Measurements from ENCODE around the gene CDRT4.

CDRT4 gene

DNA sequence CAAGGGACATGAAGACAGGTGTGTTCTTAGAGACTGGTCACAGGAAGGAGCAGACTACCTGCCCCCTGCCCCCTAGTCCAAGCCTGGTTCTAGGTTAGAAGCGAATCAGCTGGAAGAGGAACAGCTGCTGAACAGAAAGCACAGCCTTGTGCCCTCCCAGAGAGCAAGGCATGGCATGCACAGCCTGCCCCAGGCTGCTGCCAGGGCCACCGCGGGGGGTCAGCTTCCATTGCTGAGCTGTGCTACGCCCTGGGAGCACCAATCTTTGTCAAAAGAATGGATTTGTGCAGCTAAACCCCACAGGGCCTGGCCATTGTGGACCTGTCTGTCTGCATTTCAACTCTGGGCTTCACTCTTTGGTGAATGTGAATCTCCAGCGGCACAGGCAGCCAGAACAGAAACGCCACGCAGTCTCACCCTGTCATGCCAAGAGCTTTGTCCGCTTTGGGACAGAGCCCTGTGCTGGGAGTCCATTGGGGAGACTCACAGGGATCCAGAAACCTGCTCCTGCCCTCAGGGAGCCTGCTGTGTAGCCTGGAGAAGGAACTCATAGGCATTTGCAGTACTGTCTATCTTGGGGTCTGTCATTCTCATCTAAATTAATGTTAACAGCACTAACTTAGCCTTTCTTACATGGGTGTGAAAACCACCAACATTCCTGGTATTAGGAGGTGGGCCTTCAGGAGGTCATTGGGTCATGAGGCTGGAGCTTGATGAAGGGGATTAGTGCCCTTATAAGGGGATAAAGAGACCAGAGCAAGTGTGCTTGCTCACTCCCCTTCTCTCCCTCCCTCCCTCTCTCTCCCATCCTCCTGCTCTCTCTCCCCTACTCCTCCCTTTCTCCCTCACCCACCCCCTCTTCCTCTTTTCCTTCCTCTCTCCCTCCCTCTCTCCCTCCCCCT lies 25.6 kb upstream of the CDRT4 start:
- no peak for DNase-seq

DNA sequence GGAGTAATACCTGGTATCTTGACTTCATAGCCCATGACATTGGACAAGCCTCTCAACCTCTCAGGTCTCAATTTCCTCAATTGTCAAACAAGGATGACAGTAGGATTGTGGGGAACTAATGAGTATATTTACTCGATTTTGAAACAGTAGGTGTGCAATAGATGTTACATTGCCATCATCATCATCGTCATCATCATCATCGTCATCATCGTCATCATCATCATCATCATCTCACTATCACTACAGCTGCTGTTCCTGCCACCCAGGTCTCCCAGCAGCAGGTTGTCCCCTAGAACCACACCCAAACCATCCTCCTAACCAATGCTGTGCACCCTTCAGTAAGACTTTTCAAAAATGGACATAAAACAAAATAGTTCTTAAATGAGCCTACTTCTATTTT lies 24.8 kb upstream of the CDRT4 start:
- no peak for DNase-seq

DNA sequence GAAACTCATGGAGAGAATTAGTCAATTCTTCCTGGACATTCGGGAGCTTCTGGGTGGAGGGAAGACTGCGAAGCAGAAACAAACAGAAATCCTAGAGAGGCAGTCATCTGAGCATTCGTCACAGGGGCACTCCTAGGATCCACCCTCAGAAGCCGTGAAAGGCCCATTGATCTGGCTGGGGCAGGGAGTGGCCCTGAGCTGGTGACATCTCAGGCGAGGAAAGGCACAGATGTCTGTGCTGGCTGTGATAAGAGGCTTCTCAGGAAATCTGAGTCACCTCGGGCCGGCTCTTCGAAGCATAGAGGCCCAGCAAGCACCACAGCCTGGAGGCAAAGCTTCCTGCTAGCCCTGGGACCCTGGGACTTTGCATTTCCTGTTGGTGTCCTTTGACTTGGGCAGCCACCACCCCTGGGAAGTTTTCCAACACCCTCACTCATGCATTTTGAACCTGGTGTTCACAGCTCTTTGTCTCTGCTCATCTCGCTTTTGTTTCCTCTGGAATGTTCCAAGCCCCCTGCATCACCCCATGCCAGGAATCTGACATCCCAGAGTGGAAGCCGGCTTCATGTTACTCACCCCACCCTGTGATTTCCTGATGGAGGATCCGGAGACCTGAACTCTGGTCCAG lies 23.3 kb upstream of the CDRT4 start:
- DNase-seq, result peak in 3 of 4 experiments; percentile 22 to 47 (median 34)

DNA sequence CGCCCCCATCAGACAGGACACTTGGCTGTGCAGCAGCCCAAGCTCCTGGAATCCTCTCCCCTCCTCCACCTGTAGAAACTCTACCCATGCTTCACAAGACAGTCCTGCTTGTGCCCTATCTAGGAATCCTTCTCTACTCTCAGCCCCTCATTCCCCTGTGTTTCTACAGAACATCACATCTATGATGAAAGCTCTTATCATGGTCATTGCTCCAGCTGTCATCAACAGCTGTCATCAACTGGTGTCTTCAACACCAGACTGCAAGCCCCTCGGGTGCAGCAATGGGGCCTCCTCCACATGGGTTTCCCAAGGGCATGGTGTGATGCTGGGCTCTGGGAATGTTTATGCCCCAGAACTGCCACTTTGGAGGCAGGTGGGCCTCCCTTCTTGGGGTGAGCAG lies 21.1 kb upstream of the CDRT4 start:
- no peak for DNase-seq

GRCh38 chr17:15485045-15485444 lies 17.6 kb upstream of the CDRT4 start:
- DNase-seq, result no peak

GRCh38 chr17:15483431-15483830 lies 16.0 kb upstream of the CDRT4 start:
- DNase-seq, result no peak

DNA sequence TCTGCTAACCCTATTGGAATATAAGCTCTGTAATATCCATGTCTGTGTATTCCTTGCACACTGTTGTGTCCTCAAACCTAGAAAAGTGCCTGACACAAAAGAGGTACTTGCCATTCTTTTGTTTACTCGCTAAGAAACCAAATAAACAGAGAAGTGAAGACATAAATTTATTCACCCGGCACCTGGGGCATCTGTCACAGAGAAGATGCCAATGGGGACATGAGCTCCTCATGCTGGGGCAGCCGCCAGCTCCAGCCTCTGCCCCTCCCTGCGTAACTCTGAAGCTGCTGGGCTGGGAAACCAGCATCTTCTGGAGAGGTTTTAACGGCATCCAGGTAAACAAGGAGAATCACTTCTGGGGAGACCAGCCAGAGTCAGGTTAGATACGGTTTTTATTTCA lies 15.1 kb upstream of the CDRT4 start:
- DNase-seq, result no peak

- no peak for DNase-seq
Measured at GRCh38 chr17:15481481-15481880, 14.1 kb upstream of the CDRT4 start.

GRCh38 chr17:15480204-15480603 lies 12.8 kb upstream of the CDRT4 start:
- no peak for DNase-seq

GRCh38 chr17:15479703-15480102 lies 12.3 kb upstream of the CDRT4 start:
- no peak for DNase-seq

GRCh38 chr17:15478845-15479244 lies 11.4 kb upstream of the CDRT4 start:
- DNase-seq, result no peak

DNA sequence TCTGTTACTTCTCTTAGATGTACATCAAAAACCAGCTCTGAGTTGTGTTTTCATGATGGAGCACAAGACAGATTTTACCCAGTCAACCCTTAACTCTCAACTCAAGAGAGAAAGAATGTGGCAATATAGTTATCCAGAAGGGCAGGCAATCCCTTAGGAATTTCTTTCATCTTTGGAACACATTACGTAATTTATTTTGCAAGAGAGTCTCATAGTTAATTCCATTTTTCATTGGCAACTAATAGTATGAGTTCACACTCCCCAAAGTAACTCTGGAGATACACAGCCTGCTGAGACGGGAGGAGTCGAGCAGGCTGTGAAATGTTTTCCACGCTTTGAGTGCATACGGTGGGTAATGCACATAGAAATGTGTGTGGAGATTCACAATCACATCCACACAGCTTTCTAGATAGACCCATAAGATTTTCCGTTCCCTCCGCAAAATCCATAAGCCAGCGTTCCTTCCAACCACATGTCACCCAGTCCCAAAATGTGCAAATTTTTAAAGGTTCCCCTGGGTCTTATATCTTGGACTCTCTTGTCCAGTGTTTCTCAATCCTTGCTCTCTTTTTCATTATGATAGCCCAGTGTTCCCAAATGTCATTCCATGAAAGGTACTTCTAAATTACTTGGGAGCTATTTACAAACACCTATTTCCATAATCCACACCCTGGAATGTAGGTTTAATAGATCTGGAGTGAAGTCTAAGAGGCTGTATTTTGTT lies 8.4 kb upstream of the CDRT4 start:
- DNase-seq, result no peak

- DNase-seq, result no peak
Measured at GRCh38 chr17:15472891-15473290, 5.5 kb upstream of the CDRT4 start.

GRCh38 chr17:15470536-15470935 lies 3.1 kb upstream of the CDRT4 start:
- no peak for DNase-seq

DNA sequence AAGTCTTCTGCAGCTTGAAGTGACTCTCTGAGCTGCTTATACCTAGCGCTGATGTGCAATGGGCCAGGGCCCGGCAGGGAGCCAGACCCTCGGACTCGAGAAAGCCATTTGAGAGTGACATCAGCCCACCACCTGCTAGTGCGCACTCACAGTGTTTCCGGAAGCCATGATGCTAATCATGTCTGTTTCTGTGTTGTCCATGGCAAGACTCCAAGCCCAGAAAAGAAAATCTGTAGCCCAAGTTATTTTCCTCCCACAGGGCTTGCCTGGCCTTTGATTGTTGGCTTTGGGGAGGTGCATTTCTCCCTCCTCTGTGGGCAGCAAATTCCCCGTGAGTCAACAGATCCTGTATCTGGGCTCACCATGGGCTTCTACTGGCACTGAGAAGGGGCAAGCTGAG lies 1.8 kb upstream of the CDRT4 start:
- DNase-seq, result no peak

DNA sequence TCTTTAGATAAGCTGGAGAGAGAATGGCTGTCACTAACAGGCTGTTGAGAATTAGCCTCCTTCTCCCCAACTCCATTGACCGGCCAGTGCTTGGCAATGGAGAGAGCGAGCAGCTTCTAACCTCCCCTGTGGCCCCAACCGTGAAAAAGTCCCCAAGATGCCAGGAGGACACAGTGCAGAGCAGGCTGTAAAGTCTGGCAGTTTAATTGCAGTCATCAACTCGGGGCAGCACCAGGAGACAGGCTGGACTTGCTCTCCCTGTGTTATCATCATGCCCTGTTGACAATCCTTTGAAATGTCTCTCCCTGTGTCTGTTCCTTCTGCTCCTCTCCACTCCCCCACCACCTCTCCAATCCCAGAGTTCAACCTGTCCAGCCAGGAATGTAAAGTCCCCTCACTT lies 705 bp upstream of the CDRT4 start:
- no peak for DNase-seq

- DNase-seq, result no peak
Measured at GRCh38 chr17:15466131-15466530, 1.3 kb downstream of the CDRT4 start.

GRCh38 chr17:15465045-15465701 lies 2.2 kb downstream of the CDRT4 start:
- DNase-seq, result no peak

DNA sequence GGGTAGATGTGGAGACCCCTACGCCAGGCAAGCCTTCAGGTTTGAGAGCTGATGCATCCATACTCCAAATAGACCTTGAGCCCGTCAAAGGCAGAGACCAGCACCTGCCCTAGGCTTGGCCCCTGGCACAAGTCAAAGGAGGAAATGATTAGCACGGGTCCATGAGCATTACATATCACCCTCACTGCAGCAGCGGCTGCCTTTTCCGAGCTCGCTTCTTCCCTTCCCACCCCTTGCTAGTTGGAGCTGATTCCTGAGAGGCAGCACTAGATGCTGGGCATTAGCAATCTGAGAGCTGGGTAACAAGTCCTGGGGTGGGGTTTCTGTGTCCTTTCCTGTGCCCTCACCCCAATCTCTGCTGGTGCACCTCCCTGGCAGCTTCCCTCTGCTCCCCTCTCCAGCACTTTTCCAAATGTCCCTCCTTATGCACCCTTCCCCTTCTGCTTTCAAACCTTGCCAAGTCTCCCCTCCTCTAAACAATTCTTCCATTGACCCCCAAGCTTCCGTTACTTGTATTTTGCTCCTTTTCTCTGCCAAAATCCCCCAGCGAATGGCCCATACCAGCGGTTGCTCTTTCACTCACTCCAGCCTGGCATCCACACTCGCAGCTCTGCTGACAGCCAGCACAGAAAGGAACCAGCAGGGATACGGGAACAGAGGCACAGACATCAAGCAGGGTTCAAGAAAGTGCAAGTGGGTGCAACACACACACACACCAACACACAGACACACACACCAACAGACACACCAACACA lies 3.0 kb downstream of the CDRT4 start:
- no peak for DNase-seq

DNA sequence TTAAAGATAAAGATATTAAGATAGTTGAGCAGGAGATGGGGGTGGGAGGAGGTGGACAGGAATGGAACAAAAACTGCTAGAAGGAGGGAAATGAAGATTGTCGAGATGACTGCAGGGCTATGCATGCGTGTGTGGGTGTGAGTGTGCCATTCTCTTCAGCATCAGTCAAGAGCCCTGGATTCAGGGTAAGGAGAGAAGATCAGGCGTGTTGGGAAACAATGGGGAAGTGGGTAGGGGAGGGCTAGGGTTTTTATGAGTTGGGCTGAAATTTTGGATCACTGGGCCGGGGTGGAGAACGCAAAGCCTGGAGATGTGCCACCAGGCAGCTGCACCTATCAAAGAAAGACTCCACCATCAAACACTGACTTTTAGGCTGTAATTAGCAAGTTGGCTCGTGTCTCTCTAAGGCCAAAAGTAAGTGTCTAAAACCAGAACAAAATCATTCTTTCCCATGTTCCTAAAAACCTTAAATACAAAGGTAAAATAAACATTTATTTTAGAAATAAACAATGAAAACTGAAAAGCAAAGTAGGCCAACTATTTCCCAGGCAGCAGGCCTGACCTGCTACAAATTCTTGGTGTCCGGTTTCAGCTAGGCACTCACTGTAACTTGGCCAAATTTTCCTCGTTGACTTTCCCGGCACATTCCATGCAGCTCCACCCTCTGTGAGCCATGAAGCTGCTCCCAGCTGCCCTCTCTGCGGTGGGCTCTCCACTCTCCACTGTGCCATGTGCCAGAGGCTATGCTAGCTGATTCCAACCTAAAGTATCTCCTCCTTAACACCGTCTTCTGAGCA lies 4.2 kb downstream of the CDRT4 start:
- DNase-seq, result no peak

DNA sequence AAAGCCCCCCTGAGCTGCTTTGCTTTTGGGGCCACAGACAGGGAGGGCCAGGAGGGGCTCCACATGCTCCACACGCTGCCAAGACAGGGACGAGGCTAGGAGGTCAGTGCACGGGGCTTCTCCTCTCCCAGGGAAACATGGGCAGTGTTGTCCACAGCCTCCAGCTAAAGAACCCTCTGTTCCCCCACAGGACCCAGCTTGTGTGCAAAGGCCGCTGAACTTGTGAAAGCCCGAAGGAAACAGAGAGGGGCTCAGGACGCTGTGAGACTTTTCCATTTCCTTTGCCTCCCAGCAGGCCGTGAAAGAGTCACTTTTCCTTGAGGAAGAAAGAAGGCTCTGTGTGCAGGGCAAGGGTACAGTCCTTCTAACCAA lies 9.7 kb downstream of the CDRT4 start:
- no peak for DNase-seq

Data from suppressor macrophage (primary cell).